ENCODE measurements around the gene FGD3.
"Not testable (repeated sequence)": the region's sequence is repeated elsewhere in the genome, so short reads cannot be mapped to it uniquely, and the experiment has no call there.

FGD3 gene

GRCh38 chr9:92947268-92948037 lies at the start of gene FGD3:
TSS of gene FGD3 (plus strand) at chr9:92947523. CDS start at chr9:92976257, 28,734 bp downstream.
- no peaks in the 10 kb centered on the region for H3K9me3 ChIP-seq (ENCODE audit: control insufficient read depth in 2 of 2, low read length in 2 of 2)
- H3K9ac ChIP-seq (ENCODE audit: low read depth in 1 of 2, low read length in 2 of 2), result peak within 1 kb of the TSS; percentile 24 to 29
- no peak within 1 kb of the TSS for H3K27ac ChIP-seq (ENCODE audit: low read depth in 2 of 2, low read length in 2 of 2)
- peak within 1 kb of the TSS; percentile 56 for H3K4me3 ChIP-seq (ENCODE audit: low read length in 2 of 2)
- H3K36me3 ChIP-seq (ENCODE audit: control insufficient read depth in 2 of 2, insufficient read depth in 2 of 2, low read length in 2 of 2), result no peaks in the 10 kb centered on the region
- no peaks in the 10 kb centered on the region for H3K4me1 ChIP-seq (ENCODE audit: control insufficient read depth in 2 of 2, insufficient read depth in 2 of 2, low read length in 2 of 2)
- H3K27me3 ChIP-seq (ENCODE audit: control insufficient read depth in 2 of 2, insufficient read depth in 2 of 2, low read length in 2 of 2), result peaks cover 21 to 27% of the 10 kb centered on the region in 2 donors

GRCh38 chr9:92905137-92905536 lies 42.2 kb upstream of the FGD3 start:
- H3K4me1 ChIP-seq (ENCODE audit: control insufficient read depth in 2 of 2, insufficient read depth in 2 of 2, low read length in 2 of 2); H3K9me3 ChIP-seq (ENCODE audit: control insufficient read depth in 2 of 2, low read length in 2 of 2); H3K27ac ChIP-seq (ENCODE audit: low read depth in 2 of 2, low read length in 2 of 2); H3K9ac ChIP-seq (ENCODE audit: low read depth in 1 of 2, low read length in 2 of 2); H3K36me3 ChIP-seq (ENCODE audit: control insufficient read depth in 2 of 2, insufficient read depth in 2 of 2, low read length in 2 of 2); H3K4me3 ChIP-seq (ENCODE audit: low read length in 2 of 2); H3K27me3 ChIP-seq (ENCODE audit: control insufficient read depth in 2 of 2, insufficient read depth in 2 of 2, low read length in 2 of 2): not testable (repeated sequence)

GRCh38 chr9:92911511-92912475 lies 35.5 kb upstream of the FGD3 start:
- Histone ChIP-seq H3K4me1 (ENCODE audit: control insufficient read depth in 2 of 2, insufficient read depth in 2 of 2, low read length in 2 of 2) (no peaks in the 10 kb centered on the region), H3K9me3 (ENCODE audit: control insufficient read depth in 2 of 2, low read length in 2 of 2) (no peaks in the 10 kb centered on the region), H3K27me3 (ENCODE audit: control insufficient read depth in 2 of 2, insufficient read depth in 2 of 2, low read length in 2 of 2) (peaks cover 3 to 4% of the 10 kb centered on the region in 2 donors), H3K4me3 (ENCODE audit: low read length in 2 of 2) (no peak overlapping the region), H3K36me3 (ENCODE audit: control insufficient read depth in 2 of 2, insufficient read depth in 2 of 2, low read length in 2 of 2) (no peaks in the 10 kb centered on the region), H3K27ac (ENCODE audit: low read depth in 2 of 2, low read length in 2 of 2) (no peak overlapping the region), H3K9ac (ENCODE audit: low read depth in 1 of 2, low read length in 2 of 2) (no peak overlapping the region)

- H3K9me3 ChIP-seq (ENCODE audit: control insufficient read depth in 2 of 2, low read length in 2 of 2), result no peaks in the 10 kb centered on the region
- H3K4me3 ChIP-seq (ENCODE audit: low read length in 2 of 2), result no peak overlapping the region
- H3K4me1 ChIP-seq (ENCODE audit: control insufficient read depth in 2 of 2, insufficient read depth in 2 of 2, low read length in 2 of 2), result no peaks in the 10 kb centered on the region
- H3K27ac ChIP-seq (ENCODE audit: low read depth in 2 of 2, low read length in 2 of 2), result no peak overlapping the region
- H3K27me3 ChIP-seq (ENCODE audit: control insufficient read depth in 2 of 2, insufficient read depth in 2 of 2, low read length in 2 of 2), result peaks cover 2% of the 10 kb centered on the region in 2 donors
- H3K36me3 ChIP-seq (ENCODE audit: control insufficient read depth in 2 of 2, insufficient read depth in 2 of 2, low read length in 2 of 2), result no peaks in the 10 kb centered on the region
- H3K9ac ChIP-seq (ENCODE audit: low read depth in 1 of 2, low read length in 2 of 2), result no peak overlapping the region
Observed at GRCh38 chr9:92917176-92917800, 30.0 kb upstream of the FGD3 start.

GRCh38 chr9:92920437-92920836 lies 26.9 kb upstream of the FGD3 start:
- Histone ChIP-seq H3K4me3 (ENCODE audit: low read length in 2 of 2) (no peak overlapping the region), H3K9ac (ENCODE audit: low read depth in 1 of 2, low read length in 2 of 2) (no peak overlapping the region), H3K27me3 (ENCODE audit: control insufficient read depth in 2 of 2, insufficient read depth in 2 of 2, low read length in 2 of 2) (peaks cover 0 to 2% of the 10 kb centered on the region in 2 donors), H3K9me3 (ENCODE audit: control insufficient read depth in 2 of 2, low read length in 2 of 2) (no peaks in the 10 kb centered on the region), H3K36me3 (ENCODE audit: control insufficient read depth in 2 of 2, insufficient read depth in 2 of 2, low read length in 2 of 2) (no peaks in the 10 kb centered on the region), H3K4me1 (ENCODE audit: control insufficient read depth in 2 of 2, insufficient read depth in 2 of 2, low read length in 2 of 2) (no peaks in the 10 kb centered on the region), H3K27ac (ENCODE audit: low read depth in 2 of 2, low read length in 2 of 2) (no peak overlapping the region)

GRCh38 chr9:92931606-92932005 lies 15.7 kb upstream of the FGD3 start:
- Histone ChIP-seq H3K9ac (ENCODE audit: low read depth in 1 of 2, low read length in 2 of 2) (no peak overlapping the region), H3K27me3 (ENCODE audit: control insufficient read depth in 2 of 2, insufficient read depth in 2 of 2, low read length in 2 of 2) (no peaks in the 10 kb centered on the region), H3K36me3 (ENCODE audit: control insufficient read depth in 2 of 2, insufficient read depth in 2 of 2, low read length in 2 of 2) (no peaks in the 10 kb centered on the region), H3K9me3 (ENCODE audit: control insufficient read depth in 2 of 2, low read length in 2 of 2) (no peaks in the 10 kb centered on the region), H3K4me3 (ENCODE audit: low read length in 2 of 2) (no peak overlapping the region), H3K27ac (ENCODE audit: low read depth in 2 of 2, low read length in 2 of 2) (no peak overlapping the region), H3K4me1 (ENCODE audit: control insufficient read depth in 2 of 2, insufficient read depth in 2 of 2, low read length in 2 of 2) (no peaks in the 10 kb centered on the region)

GRCh38 chr9:92934321-92934720 lies 13.0 kb upstream of the FGD3 start:
- no peaks in the 10 kb centered on the region for H3K27me3 ChIP-seq (ENCODE audit: control insufficient read depth in 2 of 2, insufficient read depth in 2 of 2, low read length in 2 of 2)
- H3K9ac ChIP-seq (ENCODE audit: low read depth in 1 of 2, low read length in 2 of 2), result no peak overlapping the region
- no peak overlapping the region for H3K27ac ChIP-seq (ENCODE audit: low read depth in 2 of 2, low read length in 2 of 2)
- H3K4me3 ChIP-seq (ENCODE audit: low read length in 2 of 2), result no peak overlapping the region
- H3K4me1 ChIP-seq (ENCODE audit: control insufficient read depth in 2 of 2, insufficient read depth in 2 of 2, low read length in 2 of 2), result no peaks in the 10 kb centered on the region
- no peaks in the 10 kb centered on the region for H3K9me3 ChIP-seq (ENCODE audit: control insufficient read depth in 2 of 2, low read length in 2 of 2)
- H3K36me3 ChIP-seq (ENCODE audit: control insufficient read depth in 2 of 2, insufficient read depth in 2 of 2, low read length in 2 of 2), result no peaks in the 10 kb centered on the region

- no peaks in the 10 kb centered on the region for H3K27me3 ChIP-seq (ENCODE audit: control insufficient read depth in 2 of 2, insufficient read depth in 2 of 2, low read length in 2 of 2)
- no peaks in the 10 kb centered on the region for H3K36me3 ChIP-seq (ENCODE audit: control insufficient read depth in 2 of 2, insufficient read depth in 2 of 2, low read length in 2 of 2)
- H3K9ac ChIP-seq (ENCODE audit: low read depth in 1 of 2, low read length in 2 of 2), result no peak overlapping the region
- H3K9me3 ChIP-seq (ENCODE audit: control insufficient read depth in 2 of 2, low read length in 2 of 2), result no peaks in the 10 kb centered on the region
- H3K4me1 ChIP-seq (ENCODE audit: control insufficient read depth in 2 of 2, insufficient read depth in 2 of 2, low read length in 2 of 2), result no peaks in the 10 kb centered on the region
- no peak overlapping the region for H3K27ac ChIP-seq (ENCODE audit: low read depth in 2 of 2, low read length in 2 of 2)
- H3K4me3 ChIP-seq (ENCODE audit: low read length in 2 of 2), result no peak overlapping the region
Observed at GRCh38 chr9:92938025-92938424, 9.3 kb upstream of the FGD3 start.

GRCh38 chr9:92941861-92942260 lies 5.5 kb upstream of the FGD3 start:
- no peaks in the 10 kb centered on the region for H3K9me3 ChIP-seq (ENCODE audit: control insufficient read depth in 2 of 2, low read length in 2 of 2)
- no peak overlapping the region for H3K9ac ChIP-seq (ENCODE audit: low read depth in 1 of 2, low read length in 2 of 2)
- H3K4me1 ChIP-seq (ENCODE audit: control insufficient read depth in 2 of 2, insufficient read depth in 2 of 2, low read length in 2 of 2), result no peaks in the 10 kb centered on the region
- peaks cover 4 to 5% of the 10 kb centered on the region in 2 donors for H3K27me3 ChIP-seq (ENCODE audit: control insufficient read depth in 2 of 2, insufficient read depth in 2 of 2, low read length in 2 of 2)
- H3K4me3 ChIP-seq (ENCODE audit: low read length in 2 of 2), result no peak overlapping the region
- no peaks in the 10 kb centered on the region for H3K36me3 ChIP-seq (ENCODE audit: control insufficient read depth in 2 of 2, insufficient read depth in 2 of 2, low read length in 2 of 2)
- no peak overlapping the region for H3K27ac ChIP-seq (ENCODE audit: low read depth in 2 of 2, low read length in 2 of 2)
